Natural killer cell (primary cell): ENCODE results near the gene PRAMEF12. TPM values are rescaled to one million over a fixed set of nuclear protein-coding genes. Genes with fewer than 3 reads are reported as not detected.

Experiments used
- ATAC-seq, 3 donors: fragments of 150-1000 bp in 2 of 3; fragments of 200-7000 bp in 1 of 3; cut with Tn5 transposase; 1 replicate in 1 of 3; 2 replicates in 2 of 3; pipeline ENCODE4 v1.10.0; 2021; ENCODE audit warnings: mild to moderate bottlenecking in 2 of 3, moderate library complexity in 2 of 3
- DNase-seq, 2 donors: peaks; one replicate each; pipeline versions ENCODE4 v3.0.0 to v3.0.0-alpha.2; 2013 to 2021; ENCODE audit warnings: mixed read lengths in 1 of 2
- H3K27ac ChIP-seq: one replicate; pipeline ENCODE4 v1.5.1; 2013; ENCODE audit warnings: mild to moderate bottlenecking, low read length
- H3K27me3 ChIP-seq: one replicate; pipeline ENCODE4 v1.6.1; 2013; ENCODE audit warnings: low read length; ENCODE audit not compliant: control insufficient read depth, insufficient read depth
- H3K36me3 ChIP-seq: one replicate; pipeline ENCODE4 v1.6.1; 2013; ENCODE audit warnings: low read length; ENCODE audit not compliant: control insufficient read depth, insufficient read depth
- H3K4me1 ChIP-seq: one replicate; pipeline ENCODE4 v1.6.1; 2013; ENCODE audit warnings: low read length; ENCODE audit not compliant: control insufficient read depth, insufficient read depth
- H3K4me3 ChIP-seq: one replicate; pipeline ENCODE4 v1.5.1; 2013; ENCODE audit warnings: low read length
- H3K9me3 ChIP-seq: one replicate; pipeline ENCODE4 v1.6.1; 2013; ENCODE audit warnings: low read length; ENCODE audit not compliant: control insufficient read depth, insufficient read depth
- H3K27ac Mint-ChIP-seq, 2 donors: one replicate each; pipeline ENCODE4 v1.8.0; 2022; ENCODE audit warnings: mild to moderate bottlenecking in 2 of 2, mixed read lengths in 2 of 2, moderate library complexity in 1 of 2
- H3K27me3 Mint-ChIP-seq, 2 donors: one replicate each; pipeline ENCODE4 v1.8.0; 2022; ENCODE audit warnings: low read depth in 2 of 2, mixed read lengths in 2 of 2
- H3K36me3 Mint-ChIP-seq: one replicate; pipeline ENCODE4 v1.8.0; 2022; ENCODE audit warnings: mixed read lengths
- H3K4me1 Mint-ChIP-seq, 2 donors: one replicate each; pipeline ENCODE4 v1.8.0; 2022; ENCODE audit warnings: mixed read lengths in 2 of 2
- H3K4me3 Mint-ChIP-seq: one replicate; pipeline ENCODE4 v1.8.0; 2022; ENCODE audit warnings: mild to moderate bottlenecking, moderate library complexity, mixed read lengths
- H3K9me3 Mint-ChIP-seq, 2 donors: one replicate each; pipeline ENCODE4 v1.8.0; 2022; ENCODE audit warnings: mixed read lengths in 2 of 2
- CTCF ChIP-seq: fragments of 200-600 bp; IDR thresholded peaks from one replicate; pipeline ENCODE4 v1.8.0; 2022; ENCODE audit warnings: antibody characterized with exemption
- WGBS: methylation state at CpG from one replicate; pipeline ENCODE4 v1.1.7; 2013; ENCODE audit warnings: missing lambda C conversion rate; ENCODE audit not compliant: insufficient coverage; 5-methylcytosine and 5-hydroxymethylcytosine counted together
- intact Hi-C: fragments of 100-400 bp; cut with micrococcal nuclease; formaldehyde crosslinking; loops from one replicate; pipeline ENCODE4 v1.14.2; 2022
- total RNA-seq, 4 donors: library from RNA; stranded (reverse); fragments of 120-200 nt in 1 of 4; gene quantifications; one replicate each; pipeline versions ENCODE4 v1.2.3 to v1.2.4, GENCODE V29; 2013 to 2022

Gene PRAMEF12
- total RNA-seq, 3 donors from 2014 or later (not counting 1 experiment from before 2014, with no cell fraction given): not detected

DNA sequence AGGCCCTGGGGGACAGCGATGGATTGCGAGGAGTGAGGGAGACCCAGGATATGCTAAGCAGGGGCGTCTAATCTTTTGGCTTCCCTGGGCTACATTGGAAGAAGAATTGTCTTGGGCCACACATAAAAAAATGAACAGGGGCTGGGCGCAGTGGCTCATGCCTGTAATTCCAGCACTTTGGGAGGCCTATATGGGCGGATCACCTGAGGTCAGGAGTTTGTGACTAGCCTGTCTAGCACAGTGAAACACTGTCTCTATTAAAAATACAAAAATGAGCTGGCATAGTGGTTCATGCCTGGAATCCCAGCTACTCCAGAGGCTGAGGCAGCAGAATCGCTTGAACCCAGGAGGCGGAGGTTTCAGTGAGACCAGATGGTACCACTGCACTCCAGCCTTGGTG lies 10.8 kb upstream of the PRAMEF12 start:
- no peaks in the 10 kb centered on the region for H3K4me1 Mint-ChIP-seq
- TF ChIP-seq CTCF: no peak
- intact Hi-C loops: no loop called here
- no peak overlapping the region for H3K27ac ChIP-seq
- H3K4me1 ChIP-seq: no peaks in the 10 kb centered on the region
- H3K36me3 Mint-ChIP-seq: no peaks in the 10 kb centered on the region
- H3K27ac Mint-ChIP-seq: no peak overlapping the region
- no peak overlapping the region for H3K4me3 ChIP-seq
- ATAC-seq (no peak), DNase-seq (no peak)
- H3K9me3 ChIP-seq: no peaks in the 10 kb centered on the region
- 86% methylated on average over 7 of the region's 7 CpGs for WGBS
- no peaks in the 10 kb centered on the region for H3K27me3 ChIP-seq
- H3K36me3 ChIP-seq: no peaks in the 10 kb centered on the region
- peaks cover 11 to 44% of the 10 kb centered on the region in 2 donors for H3K27me3 Mint-ChIP-seq
- no peak overlapping the region for H3K4me3 Mint-ChIP-seq
- H3K9me3 Mint-ChIP-seq: no peaks in the 10 kb centered on the region

DNA sequence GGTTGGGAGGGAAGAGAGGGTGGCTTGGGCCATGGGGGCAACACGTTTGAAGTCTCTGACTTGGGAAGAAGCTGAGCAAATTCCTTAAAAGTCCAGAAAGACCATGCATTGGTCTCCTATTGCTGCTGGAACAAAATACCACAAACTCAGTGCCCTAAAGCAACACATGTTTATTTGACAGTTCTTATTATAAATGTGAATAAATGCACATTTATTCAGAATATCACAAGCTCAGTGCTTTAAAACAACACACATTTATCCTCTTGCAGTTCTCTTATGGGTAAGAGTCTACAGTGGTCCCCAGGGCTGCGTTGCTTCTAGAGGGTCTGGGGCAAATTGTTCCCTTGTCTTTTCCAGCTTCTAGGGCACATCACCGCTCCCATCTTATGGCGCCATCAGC lies 10.1 kb upstream of the PRAMEF12 start:
- peaks cover 6 to 44% of the 10 kb centered on the region in 2 donors for H3K27me3 Mint-ChIP-seq
- WGBS: 79% methylated on average over 4 of the region's 4 CpGs
- no peak overlapping the region for H3K27ac ChIP-seq
- ATAC-seq (no peak), DNase-seq (no peak)
- no peaks in the 10 kb centered on the region for H3K4me1 ChIP-seq
- no peak overlapping the region for H3K4me3 Mint-ChIP-seq
- no peaks in the 10 kb centered on the region for H3K9me3 Mint-ChIP-seq
- no peaks in the 10 kb centered on the region for H3K36me3 ChIP-seq
- no peak for TF ChIP-seq CTCF
- H3K27me3 ChIP-seq: no peaks in the 10 kb centered on the region
- H3K4me3 ChIP-seq: no peak overlapping the region
- intact Hi-C loops: no loop called here
- no peaks in the 10 kb centered on the region for H3K4me1 Mint-ChIP-seq
- H3K9me3 ChIP-seq: no peaks in the 10 kb centered on the region
- H3K27ac Mint-ChIP-seq: no peak overlapping the region
- no peaks in the 10 kb centered on the region for H3K36me3 Mint-ChIP-seq

DNA sequence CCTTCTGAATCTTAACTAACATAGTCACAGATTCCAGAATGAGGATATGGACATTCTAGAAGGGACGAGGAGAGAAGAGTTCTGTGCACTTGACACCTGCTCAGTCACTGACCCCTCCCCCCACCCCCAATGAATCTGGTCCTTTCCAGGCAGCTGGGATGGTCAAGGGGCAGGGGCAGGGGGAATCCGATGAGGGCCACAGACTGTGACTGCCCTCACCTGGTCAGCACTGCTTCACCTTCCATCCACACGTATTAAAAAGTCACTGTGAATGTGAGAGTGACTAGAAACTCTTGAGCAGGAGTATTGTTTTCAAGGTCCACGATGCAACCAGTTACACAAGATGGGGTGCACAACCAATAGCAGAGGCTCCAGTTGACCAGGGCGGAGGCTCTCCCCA lies 9.5 kb upstream of the PRAMEF12 start:
- Mint-ChIP-seq H3K36me3 (no peaks in the 10 kb centered on the region), H3K27ac (no peak overlapping the region), H3K27me3 (peaks cover 6 to 45% of the 10 kb centered on the region in 2 donors), H3K4me1 (no peaks in the 10 kb centered on the region), H3K9me3 (no peaks in the 10 kb centered on the region), H3K4me3 (no peak overlapping the region)
- no peaks in the 10 kb centered on the region for H3K9me3 ChIP-seq
- H3K36me3 ChIP-seq: no peaks in the 10 kb centered on the region
- ATAC-seq (no peak), DNase-seq (no peak)
- H3K27ac ChIP-seq: no peak overlapping the region
- no peak for TF ChIP-seq CTCF
- 70% methylated on average over 4 of the region's 5 CpGs for WGBS
- H3K27me3 ChIP-seq: no peaks in the 10 kb centered on the region
- no peaks in the 10 kb centered on the region for H3K4me1 ChIP-seq
- intact Hi-C loops: no loop called here
- H3K4me3 ChIP-seq: no peak overlapping the region

DNA sequence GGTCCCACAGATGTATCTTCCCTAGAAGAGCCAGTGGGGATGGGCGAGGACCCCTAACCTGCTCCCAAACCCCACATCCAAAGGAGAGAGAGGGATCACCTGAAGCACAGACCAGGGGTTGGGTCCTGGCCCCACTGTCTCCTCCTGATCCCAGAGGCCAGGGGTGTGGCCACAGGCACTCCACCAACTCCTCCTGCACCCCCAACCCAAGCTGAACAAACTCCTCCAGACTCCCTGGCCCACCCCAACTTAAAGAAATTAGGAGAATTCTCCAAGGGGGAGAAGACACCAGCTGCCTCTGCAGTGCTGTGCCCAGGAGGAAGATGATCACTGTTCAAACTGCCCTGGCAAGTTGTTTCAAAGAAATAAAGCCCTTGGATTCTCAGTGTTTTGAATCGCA lies 4.5 kb upstream of the PRAMEF12 start:
- H3K27me3 ChIP-seq: no peaks in the 10 kb centered on the region
- DNase-seq: no peak
- ATAC-seq: no peak
- H3K4me3 ChIP-seq: no peak overlapping the region
- H3K4me1 ChIP-seq: no peaks in the 10 kb centered on the region
- no peak overlapping the region for H3K27ac Mint-ChIP-seq
- no peak for TF ChIP-seq CTCF
- no peaks in the 10 kb centered on the region for H3K9me3 Mint-ChIP-seq
- no peaks in the 10 kb centered on the region for H3K4me1 Mint-ChIP-seq
- intact Hi-C loops: no loop called here
- no peaks in the 10 kb centered on the region for H3K9me3 ChIP-seq
- H3K27ac ChIP-seq: no peak overlapping the region
- 85% methylated on average over 2 of the region's 2 CpGs for WGBS
- H3K36me3 ChIP-seq: no peaks in the 10 kb centered on the region
- H3K4me3 Mint-ChIP-seq: no peak overlapping the region
- H3K36me3 Mint-ChIP-seq: no peaks in the 10 kb centered on the region
- peaks cover 18 to 75% of the 10 kb centered on the region in 2 donors for H3K27me3 Mint-ChIP-seq
